GM10248 (cell line): ENCODE data around the gene TMED3.

Source experiments
- CTCF ChIA-PET: fragments of 300-600 bp; sonication (Branson Sonifier 250); formaldehyde crosslinking; extraction: SDS; loops from one replicate; lab custom pipeline; 2021; ENCODE audit warnings: antibody characterized with exemption; lab: Yijun Ruan, JAX
- POLR2A ChIA-PET: fragments of 350-650 bp; sonication (Branson Sonifier 250); formaldehyde crosslinking; extraction: SDS; loops from one replicate; lab custom pipeline; 2020; ENCODE audit warnings: antibody characterized with exemption; lab: Yijun Ruan, JAX
- DNase-seq: peaks from one replicate; pipeline ENCODE4 v3.0.0; 2012; ENCODE audit errors: extremely low spot score
- CTCF ChIP-seq: IDR thresholded peaks from 2 replicates; pipeline ENCODE4 v1.5.1; 2012; ENCODE audit warnings: mild to moderate bottlenecking, low read depth; ENCODE audit errors: extremely low read depth, missing control alignments, control extremely low read depth

TMED3 gene

GRCh38 chr15:79366691-79367090, 55.8 kb downstream of the TMED3 start:
- no peak for TF ChIP-seq CTCF
- POLR2A ChIA-PET: interaction anchor here (0.6 kb wide), 1 partner anchor 12 kb away, joined by 3 read pairs; no protein-coding TSS in a partner anchor

GRCh38 chr15:79370716-79371115, 59.8 kb downstream of the TMED3 start:
- POLR2A ChIA-PET: interaction anchor here (0.6 kb wide), 1 partner anchor 56 kb away, joined by 5 read pairs; no protein-coding TSS in a partner anchor

More at GRCh38 chr15:79366691-79367090, 55.8 kb downstream of the TMED3 start:
- CTCF ChIA-PET: interaction anchor here (0.9 to 7.5 kb wide), 13 partner anchors 11 to 487 kb away, joined by 3 to 78 read pairs (median 4); no protein-coding TSS in a partner anchor
- no peak for DNase-seq

GRCh38 chr15:79371591-79371990, 60.7 kb downstream of the TMED3 start:
- DNase-seq: no peak
- ChIA-PET CTCF (no interaction called here), POLR2A (no interaction called here)
- TF ChIP-seq CTCF: no peak

More at GRCh38 chr15:79370716-79371115, 59.8 kb downstream of the TMED3 start:
- CTCF ChIA-PET: interaction anchor here (7.5 kb wide), 1 partner anchor 12 kb away, joined by 78 read pairs; no protein-coding TSS in a partner anchor
- TF ChIP-seq CTCF: no peak
- no peak for DNase-seq

- ChIA-PET CTCF (interaction anchor here (1.0 to 1.5 kb wide), 4 partner anchors 9 to 224 kb away, joined by 3 to 6 read pairs (median 4); no protein-coding TSS in a partner anchor), POLR2A (no interaction called here)
- DNase-seq: no peak
- TF ChIP-seq CTCF: no peak
Observed at GRCh38 chr15:79372428-79372827, 61.5 kb downstream of the TMED3 start.
